Sigmoid colon (tissue), 7 donors: ENCODE results near the gene GRAMD4. TPM values are rescaled to one million over a fixed set of nuclear protein-coding genes. Genes with fewer than 3 reads are reported as not detected.

Experiments used
- DNase-seq: peaks from one replicate; pipeline ENCODE4 v3.0.0-alpha.2; 2019
- H3K27ac ChIP-seq, 4 donors: fragments of 200-600 bp; sonication (generic); one replicate each; pipeline ENCODE4 v1.5.1; 2016 to 2019; ENCODE audit warnings: mild to moderate bottlenecking in 1 of 4
- H3K27me3 ChIP-seq, 3 donors: fragments of 200-600 bp; sonication (generic); one replicate each; pipeline ENCODE4 v1.5.1; 2019; ENCODE audit warnings: mild to moderate bottlenecking in 1 of 3
- H3K36me3 ChIP-seq, 4 donors: fragments of 200-600 bp; sonication (generic); one replicate each; pipeline ENCODE4 v1.5.1; 2016 to 2019
- H3K4me1 ChIP-seq, 4 donors: fragments of 200-600 bp; sonication (generic); one replicate each; pipeline ENCODE4 v1.5.1; 2017 to 2019
- H3K4me3 ChIP-seq, 4 donors: fragments of 200-600 bp; sonication (generic); one replicate each; pipeline ENCODE4 v1.5.1; 2017 to 2019; ENCODE audit warnings: mild to moderate bottlenecking in 2 of 4, moderate library complexity in 1 of 4
- H3K9me3 ChIP-seq, 4 donors: fragments of 200-600 bp in 3 of 4; sonication (generic) in 3 of 4; one replicate each; pipeline versions ENCODE4 v1.5.1 to v1.6.1; 2013 to 2019
- EP300 ChIP-seq, 4 donors: sonication (generic); formaldehyde crosslinking; IDR thresholded peaks; one replicate each; pipeline ENCODE4 v1.6.1; 2017; ENCODE audit warnings: antibody characterized with exemption in 4 of 4
- POLR2A ChIP-seq, 2 donors: fragments of 450-650 bp; IDR thresholded peaks; one replicate each; pipeline ENCODE4 v1.6.1; 2016; ENCODE audit warnings: antibody characterized with exemption in 2 of 2, mild to moderate bottlenecking in 2 of 2, moderate library complexity in 2 of 2
- POLR2AphosphoS5 ChIP-seq, 4 donors: sonication (generic); formaldehyde crosslinking; IDR thresholded peaks; one replicate each; pipeline ENCODE4 v1.6.1; 2017; ENCODE audit warnings: antibody characterized with exemption in 4 of 4
- WGBS, 2 donors: extraction: QIAGEN DNeasy Blood & Tissue Kit; methylation state at CpG; one replicate each; pipeline ENCODE4 v1.1.7; 2013; 5-methylcytosine and 5-hydroxymethylcytosine counted together
- intact Hi-C: fragments of 100-400 bp; cut with DNase I; formaldehyde crosslinking; loops from one replicate; pipeline ENCODE4 v1.15.1; 2023
- polyA plus RNA-seq, 3 donors: library from polyadenylated mRNA; stranded (reverse); fragments of 200-250 nt; gene quantifications; one replicate each; pipeline ENCODE4 v1.2.3, GENCODE V29; 2013
- total RNA-seq, 4 donors: library from RNA; depleted of rRNA; stranded (reverse); fragments of >200 nt; gene quantifications; one replicate each; pipeline ENCODE4 v1.1.0, GENCODE V29; 2016
- TF ChIP-seq, protein P1 (sequence below), 4 experiments: fragments of 450-650 bp in 3 of 4; fragments of 200-600 bp in 1 of 4; IDR thresholded peaks; one replicate each; pipeline ENCODE4 v1.5.1; 2016 to 2019; ENCODE audit warnings: antibody characterized with exemption in 4 of 4, mild to moderate bottlenecking in 3 of 4, moderate library complexity in 2 of 4
- donor health status: healthy with polysubstance abuse.
- donor health status: Bipolar disorder and iron deficiency.
- donor health status: healthy.

GRAMD4 gene
- total and polyA plus RNA-seq, 7 donors, result 11.6 to 57.2 (median 23.5) TPM

DNA sequence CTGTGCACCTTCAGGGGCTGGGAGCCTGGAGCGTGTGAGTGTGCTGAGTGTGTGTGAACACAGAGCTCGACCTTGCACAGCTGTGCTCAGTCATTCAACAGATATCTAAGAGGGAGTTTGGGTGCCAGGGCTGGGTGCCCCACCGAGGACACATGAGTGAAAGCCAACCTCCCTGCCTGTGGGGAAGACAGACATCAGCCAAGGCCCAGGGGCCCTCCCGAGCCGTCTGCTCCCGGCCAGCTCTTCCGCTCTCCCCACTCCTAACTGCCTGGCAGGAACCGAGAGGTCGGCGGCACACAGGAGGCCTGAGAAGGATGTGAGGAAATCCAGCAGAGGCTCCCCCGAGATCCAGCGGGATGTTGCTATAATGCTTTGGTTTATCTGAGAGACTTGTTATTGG is 85.9 kb downstream of the GRAMD4 start:
- no peaks in the 10 kb centered on the region for H3K9me3 ChIP-seq
- WGBS, 2 donors, result 97% methylated on average over 12 of the region's 12 CpGs
- intact Hi-C loops, result no loop called here
- TF ChIP-seq, protein P1, sequence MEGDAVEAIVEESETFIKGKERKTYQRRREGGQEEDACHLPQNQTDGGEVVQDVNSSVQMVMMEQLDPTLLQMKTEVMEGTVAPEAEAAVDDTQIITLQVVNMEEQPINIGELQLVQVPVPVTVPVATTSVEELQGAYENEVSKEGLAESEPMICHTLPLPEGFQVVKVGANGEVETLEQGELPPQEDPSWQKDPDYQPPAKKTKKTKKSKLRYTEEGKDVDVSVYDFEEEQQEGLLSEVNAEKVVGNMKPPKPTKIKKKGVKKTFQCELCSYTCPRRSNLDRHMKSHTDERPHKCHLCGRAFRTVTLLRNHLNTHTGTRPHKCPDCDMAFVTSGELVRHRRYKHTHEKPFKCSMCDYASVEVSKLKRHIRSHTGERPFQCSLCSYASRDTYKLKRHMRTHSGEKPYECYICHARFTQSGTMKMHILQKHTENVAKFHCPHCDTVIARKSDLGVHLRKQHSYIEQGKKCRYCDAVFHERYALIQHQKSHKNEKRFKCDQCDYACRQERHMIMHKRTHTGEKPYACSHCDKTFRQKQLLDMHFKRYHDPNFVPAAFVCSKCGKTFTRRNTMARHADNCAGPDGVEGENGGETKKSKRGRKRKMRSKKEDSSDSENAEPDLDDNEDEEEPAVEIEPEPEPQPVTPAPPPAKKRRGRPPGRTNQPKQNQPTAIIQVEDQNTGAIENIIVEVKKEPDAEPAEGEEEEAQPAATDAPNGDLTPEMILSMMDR (IDR thresholded peaks at IDR 0.05), result no peak
- TF ChIP-seq POLR2A (IDR thresholded peaks at IDR 0.05) (no peak), EP300 (IDR thresholded peaks at IDR 0.05) (no peak), POLR2AphosphoS5 (IDR thresholded peaks at IDR 0.05) (no peak)
- H3K4me3 ChIP-seq, result no peak overlapping the region
- no peak overlapping the region for H3K27ac ChIP-seq
- peaks cover 23 to 94% (median 40%) of the 10 kb centered on the region in 4 donors for H3K36me3 ChIP-seq
- DNase-seq, result no peak
- no peaks in the 10 kb centered on the region for H3K4me1 ChIP-seq
- H3K27me3 ChIP-seq, result no peaks in the 10 kb centered on the region

DNA sequence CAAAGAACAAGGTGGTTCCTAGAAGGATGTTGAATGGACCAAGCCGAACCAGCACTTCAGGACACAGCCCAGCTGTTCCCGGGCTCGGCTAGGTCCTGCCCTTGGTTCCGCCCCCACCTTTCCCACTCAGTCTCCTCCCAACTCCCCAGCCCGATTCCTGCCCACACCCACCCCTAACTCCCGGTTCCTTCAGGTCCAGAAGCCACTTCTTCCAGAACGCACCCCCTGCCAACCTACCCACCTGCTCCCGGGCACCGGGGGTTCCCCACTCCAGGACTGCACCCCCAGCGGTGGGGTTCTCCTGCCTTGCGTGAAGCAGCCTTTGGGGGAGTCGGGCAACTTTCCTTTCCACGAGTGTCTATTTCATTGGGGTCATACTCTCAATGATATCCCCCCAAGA is 87.1 kb downstream of the GRAMD4 start:
- Histone ChIP-seq H3K27ac (no peak overlapping the region), H3K4me1 (no peaks in the 10 kb centered on the region), H3K9me3 (no peaks in the 10 kb centered on the region), H3K4me3 (no peak overlapping the region), H3K36me3 (peaks cover 17 to 96% (median 34%) of the 10 kb centered on the region in 4 donors), H3K27me3 (no peaks in the 10 kb centered on the region)
- 92% methylated on average over 13 of the region's 13 CpGs for WGBS, 2 donors
- no peak for DNase-seq
- intact Hi-C loops, result no loop called here
- TF ChIP-seq POLR2A (IDR thresholded peaks at IDR 0.05) (no peak), POLR2AphosphoS5 (IDR thresholded peaks at IDR 0.05) (no peak), EP300 (IDR thresholded peaks at IDR 0.05) (no peak)
- TF ChIP-seq, protein P1 (IDR thresholded peaks at IDR 0.05), result no peak

DNA sequence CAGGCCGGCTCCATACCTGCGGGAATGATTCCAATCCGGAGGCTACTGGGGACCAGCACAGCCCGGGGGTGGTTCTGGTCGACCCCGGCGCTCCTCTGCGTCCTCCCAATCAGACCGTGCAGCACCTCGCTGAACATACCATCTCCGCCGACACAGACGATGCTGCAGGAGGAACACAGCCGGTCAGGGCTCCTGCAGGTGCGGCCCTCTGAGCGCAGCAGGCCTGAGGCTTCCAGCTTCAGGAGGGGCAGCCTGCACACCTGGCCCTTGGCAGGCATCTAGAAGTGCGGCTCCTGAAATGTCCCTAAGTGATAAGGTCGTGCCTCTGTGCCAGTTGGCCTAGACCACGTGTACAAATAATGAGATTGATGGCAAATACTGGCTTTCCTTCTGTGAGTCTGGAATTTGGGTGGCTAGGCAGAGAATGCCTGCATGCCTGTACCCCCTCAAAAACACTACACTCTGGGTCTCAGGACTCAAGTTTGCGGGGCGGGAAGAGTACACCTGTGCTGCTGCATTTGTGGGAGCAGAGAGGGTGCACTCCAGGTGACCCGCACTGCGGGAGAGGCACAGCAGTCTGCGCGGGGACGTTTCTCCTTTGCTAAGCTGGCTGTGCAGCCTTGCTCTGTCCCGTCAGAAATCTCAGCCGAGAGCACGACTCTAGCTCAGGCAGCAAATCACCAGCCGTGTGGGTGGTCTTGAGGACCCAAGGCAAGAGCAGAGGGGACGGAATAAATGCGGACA is 87.8 kb downstream of the GRAMD4 start:
- intact Hi-C loops, result no loop called here
- WGBS, 2 donors, result 95 to 96% methylated on average over 32 of the region's 32 CpGs

DNA sequence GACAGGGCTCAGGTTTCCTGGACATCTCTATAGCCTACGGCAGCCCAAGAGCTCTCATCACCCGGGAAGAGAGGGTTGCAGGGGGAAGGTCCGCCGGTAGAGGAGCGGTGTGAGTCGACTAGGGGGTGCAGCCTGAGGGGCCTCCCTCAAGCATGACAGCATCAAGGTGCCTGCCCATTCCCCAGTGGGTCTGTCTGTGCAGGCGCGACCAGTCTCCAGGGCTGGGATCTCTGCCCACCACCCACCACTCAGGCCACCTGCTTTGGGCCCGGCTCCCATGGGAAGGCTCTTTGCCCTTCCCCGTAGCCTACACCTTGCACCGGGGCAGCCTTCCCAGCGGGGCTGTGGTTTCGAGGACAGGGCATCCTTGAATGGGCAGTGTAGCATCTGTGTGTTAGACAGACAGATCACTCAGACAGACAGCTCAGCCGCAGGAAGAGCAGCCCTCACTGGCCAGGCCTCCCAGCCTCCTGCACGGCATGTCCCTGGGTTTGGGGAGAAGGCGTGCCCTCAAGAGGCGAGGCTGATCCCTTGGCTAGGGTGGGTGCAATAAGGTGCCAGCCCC is 88.7 kb downstream of the GRAMD4 start:
- no peak for DNase-seq
- WGBS, 2 donors, result 88 to 95% methylated on average over 17 of the region's 17 CpGs
- H3K27me3 ChIP-seq, result no peaks in the 10 kb centered on the region
- no peak overlapping the region for H3K27ac ChIP-seq
- intact Hi-C loops, result no loop called here
- peaks cover 17 to 83% (median 34%) of the 10 kb centered on the region in 4 donors for H3K36me3 ChIP-seq
- TF ChIP-seq EP300 (IDR thresholded peaks at IDR 0.05), result no peak
- TF ChIP-seq, protein P1 (IDR thresholded peaks at IDR 0.05), result no peak
- TF ChIP-seq POLR2AphosphoS5 (IDR thresholded peaks at IDR 0.05), result no peak
- TF ChIP-seq POLR2A (IDR thresholded peaks at IDR 0.05), result no peak
- no peak overlapping the region for H3K4me3 ChIP-seq
- H3K4me1 ChIP-seq, result peaks cover 0 to under 1% (median 0%) of the 10 kb centered on the region in 4 donors
- H3K9me3 ChIP-seq, result no peaks in the 10 kb centered on the region

More for the DNA sequence above, 87.8 kb downstream of the GRAMD4 start:
- TF ChIP-seq EP300 (IDR thresholded peaks at IDR 0.05), result no peak
- TF ChIP-seq POLR2AphosphoS5 (IDR thresholded peaks at IDR 0.05), result no peak
- no peaks in the 10 kb centered on the region for H3K4me1 ChIP-seq
- no peaks in the 10 kb centered on the region for H3K27me3 ChIP-seq
- H3K4me3 ChIP-seq, result no peak overlapping the region
- no peaks in the 10 kb centered on the region for H3K9me3 ChIP-seq
- H3K27ac ChIP-seq, result no peak overlapping the region
- peaks cover 17 to 91% (median 34%) of the 10 kb centered on the region in 4 donors for H3K36me3 ChIP-seq
- DNase-seq, result no peak

DNA sequence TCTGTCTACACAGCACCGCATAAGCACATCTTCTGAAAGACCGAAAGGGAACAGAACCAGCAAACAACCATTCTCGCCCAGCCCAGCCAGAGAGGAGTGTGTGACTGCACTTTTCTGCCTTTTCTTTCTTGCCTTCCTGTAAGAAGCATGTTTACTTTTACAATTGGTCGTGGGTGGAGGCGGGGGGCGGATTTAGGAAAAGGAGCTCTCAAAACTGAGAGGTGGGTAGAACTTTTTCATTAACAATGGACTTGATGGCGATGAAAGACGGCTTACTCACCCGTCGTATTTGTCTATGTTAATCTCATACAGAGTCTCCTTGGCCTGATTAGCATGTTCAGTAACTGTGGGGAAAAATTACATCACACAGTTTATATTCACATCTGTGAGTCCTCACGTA is 90.6 kb downstream of the GRAMD4 start:
- TF ChIP-seq EP300 (IDR thresholded peaks at IDR 0.05), result no peak
- no peak overlapping the region for H3K27ac ChIP-seq
- peaks cover 0 to 6% (median 0%) of the 10 kb centered on the region in 4 donors for H3K4me1 ChIP-seq
- DNase-seq, result no peak
- intact Hi-C loops, result no loop called here
- peaks cover 17 to 76% (median 32%) of the 10 kb centered on the region in 4 donors for H3K36me3 ChIP-seq
- no peaks in the 10 kb centered on the region for H3K9me3 ChIP-seq
- no peaks in the 10 kb centered on the region for H3K27me3 ChIP-seq
- WGBS, 2 donors, result 92 to 94% methylated on average over 11 of the region's 11 CpGs
- no peak overlapping the region for H3K4me3 ChIP-seq
